ENCODE data around the gene SLIT2.

DNA sequence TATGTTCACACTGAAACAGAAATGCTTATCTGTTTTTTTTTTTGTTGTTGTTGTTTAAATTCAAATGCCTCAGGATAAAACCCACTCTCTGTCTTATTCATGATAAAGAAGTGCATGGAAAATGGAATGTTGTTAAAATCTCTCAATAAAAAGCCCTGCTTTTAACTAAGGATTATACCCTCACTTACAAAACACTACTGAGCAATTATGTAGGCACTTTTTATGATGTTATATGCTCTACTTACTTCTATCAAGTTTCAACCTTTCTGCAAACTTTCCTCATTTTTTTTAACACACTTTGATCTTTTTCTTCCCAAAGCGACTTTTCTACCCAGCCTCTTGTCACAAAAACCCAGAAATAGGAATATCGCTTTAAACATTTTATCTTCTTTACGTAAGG is 26.5 kb downstream of the SLIT2 start:
- TF ChIP-seq CTCF (IDR thresholded peaks at IDR 0.05): no peak
- no peak for TF ChIP-seq POLR2AphosphoS5 (IDR thresholded peaks at IDR 0.05)
- no peak for TF ChIP-seq POLR2A (IDR thresholded peaks at IDR 0.05)
- TF ChIP-seq EP300 (IDR thresholded peaks at IDR 0.05): no peak
